Lower lobe of right lung (tissue), 2 donors: Measurements from ENCODE around the gene WDR82. TPM values are rescaled to one million over a fixed set of nuclear protein-coding genes. Genes with fewer than 3 reads are reported as not detected.
A peak's percentile ranks its signal among the peaks of the same experiment; 100 is the strongest.

ENCODE experiments used
- ATAC-seq, 2 donors: fragments of 200-7000 bp; cut with Tn5 transposase; one replicate each; pipeline ENCODE4 v1.9.1; 2020 to 2022; ENCODE audit warnings: mild to moderate bottlenecking in 2 of 2, moderate library complexity in 2 of 2
- DNase-seq: peaks from one replicate; pipeline ENCODE4 v3.0.0-alpha.2; 2020
- H3K27ac ChIP-seq: fragments of 200-600 bp; one replicate; pipeline ENCODE4 v1.8.0; 2022
- H3K27me3 ChIP-seq: fragments of 200-600 bp; one replicate; pipeline ENCODE4 v1.8.0; 2022; ENCODE audit warnings: low read depth
- H3K36me3 ChIP-seq: fragments of 200-600 bp; one replicate; pipeline ENCODE4 v1.8.0; 2022; ENCODE audit warnings: mild to moderate bottlenecking
- H3K4me1 ChIP-seq: fragments of 200-600 bp; one replicate; pipeline ENCODE4 v1.8.0; 2022
- H3K4me3 ChIP-seq: fragments of 200-600 bp; one replicate; pipeline ENCODE4 v1.8.0; 2022; ENCODE audit warnings: mild to moderate bottlenecking
- H3K9me3 ChIP-seq: fragments of 200-600 bp; one replicate; pipeline ENCODE4 v1.8.0; 2022
- CTCF ChIP-seq: fragments of 200-600 bp; IDR thresholded peaks from one replicate; pipeline ENCODE4 v1.8.0; 2022; ENCODE audit warnings: antibody characterized with exemption, mild to moderate bottlenecking
- intact Hi-C: fragments of 100-400 bp; cut with DNase I; formaldehyde crosslinking; loops from one replicate; pipeline ENCODE4 v1.11.0; 2022
- total RNA-seq: library from RNA; stranded (reverse); fragmentation: NEBNext Ultra II Directional; extraction: Animal tissue kit (Norgen Biotek cat#: 25700); gene quantifications from one replicate; pipeline ENCODE4 v1.2.1, GENCODE V29; 2021
- donor health status: DM: no; HTN: yes; CAD: no; lungs with severe emphysema.

The WDR82 gene
- total RNA-seq, 1 donor from 2014 or later = 60.2 TPM

GRCh38 chr3:52231502-52232278 is 46.8 kb downstream of the WDR82 start:
- peaks cover 25% of the 10 kb centered on the region for H3K4me1 ChIP-seq
- intact Hi-C loops = loop anchor here (10.0 kb wide), 1 partner anchor 103 kb away; no protein-coding TSS in a partner anchor
- no peaks in the 10 kb centered on the region for H3K9me3 ChIP-seq
- DNase-seq (peak; percentile 85), ATAC-seq (peak; percentile 78 to 84)
- peak; percentile 94 for TF ChIP-seq CTCF
- peaks cover 72% of the 10 kb centered on the region for H3K36me3 ChIP-seq
- no peaks in the 10 kb centered on the region for H3K27me3 ChIP-seq
- no peak overlapping the region for H3K4me3 ChIP-seq
- H3K27ac ChIP-seq = no peak overlapping the region

GRCh38 chr3:52230889-52231499 is 47.5 kb downstream of the WDR82 start:
- Histone ChIP-seq H3K4me1 (peaks cover 18% of the 10 kb centered on the region), H3K36me3 (peaks cover 72% of the 10 kb centered on the region), H3K9me3 (no peaks in the 10 kb centered on the region), H3K4me3 (no peak overlapping the region), H3K27ac (no peak overlapping the region), H3K27me3 (no peaks in the 10 kb centered on the region)
- intact Hi-C loops = loop anchor here (10.0 kb wide), 1 partner anchor 104 kb away; no protein-coding TSS in a partner anchor
- TF ChIP-seq CTCF = no peak
- DNase-seq = peak; percentile 46
- ATAC-seq = no peak

- H3K36me3 ChIP-seq = peaks cover 72% of the 10 kb centered on the region
Observed at GRCh38 chr3:52230461-52230860, 48.0 kb downstream of the WDR82 start.

GRCh38 chr3:52229656-52230055 is 48.8 kb downstream of the WDR82 start:
- intact Hi-C loops = loop anchor here (10.0 kb wide), 1 partner anchor 105 kb away; no protein-coding TSS in a partner anchor
- H3K9me3 ChIP-seq = no peaks in the 10 kb centered on the region
- DNase-seq (no peak), ATAC-seq (no peak)
- H3K36me3 ChIP-seq = peaks cover 68% of the 10 kb centered on the region
- H3K4me1 ChIP-seq = peaks cover 13% of the 10 kb centered on the region
- H3K27ac ChIP-seq = no peak overlapping the region
- no peak for TF ChIP-seq CTCF
- H3K4me3 ChIP-seq = no peak overlapping the region
- H3K27me3 ChIP-seq = no peaks in the 10 kb centered on the region

More at GRCh38 chr3:52230461-52230860, 48.0 kb downstream of the WDR82 start:
- no peak for TF ChIP-seq CTCF
- ATAC-seq = no peak
- H3K27me3 ChIP-seq = no peaks in the 10 kb centered on the region
- intact Hi-C loops = loop anchor here (10.0 kb wide), 1 partner anchor 104 kb away; no protein-coding TSS in a partner anchor
- peaks cover 13% of the 10 kb centered on the region for H3K4me1 ChIP-seq
- no peaks in the 10 kb centered on the region for H3K9me3 ChIP-seq
- no peak overlapping the region for H3K4me3 ChIP-seq
- no peak overlapping the region for H3K27ac ChIP-seq
- peak; percentile 35 for DNase-seq

- Histone ChIP-seq H3K4me1 (peaks cover 13% of the 10 kb centered on the region), H3K4me3 (no peak overlapping the region), H3K36me3 (peaks cover 61% of the 10 kb centered on the region), H3K9me3 (no peaks in the 10 kb centered on the region), H3K27ac (no peak overlapping the region), H3K27me3 (no peaks in the 10 kb centered on the region)
- intact Hi-C loops = no loop called here
- no peak for ATAC-seq
- DNase-seq = peak; percentile 34
- TF ChIP-seq CTCF = no peak
Observed at GRCh38 chr3:52228751-52229291, 49.6 kb downstream of the WDR82 start.
